Activated CD4-positive, alpha-beta T cell treated with anti-CD3 and anti-CD28 coated beads for 4 hours (primary cell): ENCODE results near the gene RASAL1.
A peak's percentile ranks its signal among the peaks of the same experiment; 100 is the strongest.

Experiments
- DNase-seq, 2 donors: peaks; one replicate each; pipeline ENCODE4 v3.0.0-alpha.2; 2020

The RASAL1 gene

DNA sequence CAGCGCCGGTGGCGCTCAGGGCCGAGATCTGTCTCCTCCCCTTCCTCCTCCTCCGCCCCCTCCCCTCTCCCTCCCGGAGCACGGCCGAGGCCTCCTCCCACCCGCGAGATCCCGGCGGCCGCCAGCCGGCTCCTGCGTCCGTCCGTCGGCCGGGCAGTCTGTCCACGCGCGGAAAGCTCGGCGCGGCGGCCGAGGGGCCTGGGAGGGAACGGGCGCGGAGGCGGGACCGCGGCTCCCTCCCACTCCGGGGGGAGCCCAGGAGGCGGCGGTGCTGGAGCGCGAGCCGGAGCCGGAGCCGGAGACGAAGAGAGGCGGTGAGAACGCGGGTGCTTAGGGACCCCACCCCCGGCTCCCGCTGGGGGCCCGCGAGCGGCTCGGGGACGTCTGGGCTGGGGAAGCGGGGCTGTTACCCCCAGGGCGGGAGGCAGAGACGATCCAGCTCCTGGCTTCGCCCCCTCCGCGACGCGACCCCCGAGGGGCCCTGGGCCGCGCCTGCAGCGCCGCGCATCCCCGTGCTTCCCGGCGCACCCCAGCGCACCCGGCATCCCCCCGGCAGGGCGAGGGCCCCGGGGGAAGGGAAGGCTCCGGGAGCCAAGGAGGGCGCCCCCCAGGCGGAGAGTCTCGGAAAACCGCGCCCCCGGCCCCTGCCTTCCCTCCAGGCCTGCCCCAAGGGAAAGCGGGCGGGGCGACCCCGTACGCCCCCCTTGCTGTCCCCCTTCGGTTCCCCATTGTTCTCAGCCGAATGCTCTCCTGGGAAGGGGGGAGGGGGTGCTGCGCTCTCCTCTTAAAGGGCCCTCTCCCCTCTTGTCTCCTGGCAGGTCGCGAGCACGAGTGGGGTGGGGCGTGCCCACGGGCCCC lies 78.7 kb downstream of the RASAL1 start, which contains the start of gene DTX1:
Gene DTX1 (plus strand): TSS at position 100 of the 858 bp plus-strand sequence. CDS start 1,463 bp downstream, outside the sequence.
- peak; percentile 44 to 53 for DNase-seq

DNA sequence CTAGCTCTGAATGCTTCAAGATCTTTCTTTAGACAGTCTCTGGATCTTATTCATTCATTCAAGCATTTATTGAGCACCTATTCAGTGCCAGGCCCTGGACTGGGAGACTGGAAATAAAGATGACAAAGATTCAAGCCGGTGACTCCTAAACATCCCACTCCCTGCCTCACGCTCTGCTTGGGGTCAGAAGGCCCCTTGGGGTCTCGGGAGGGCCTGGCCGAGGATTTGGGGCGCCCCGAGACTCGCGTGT lies 79.3 kb downstream of the RASAL1 start:
- DNase-seq = no peak

DNA sequence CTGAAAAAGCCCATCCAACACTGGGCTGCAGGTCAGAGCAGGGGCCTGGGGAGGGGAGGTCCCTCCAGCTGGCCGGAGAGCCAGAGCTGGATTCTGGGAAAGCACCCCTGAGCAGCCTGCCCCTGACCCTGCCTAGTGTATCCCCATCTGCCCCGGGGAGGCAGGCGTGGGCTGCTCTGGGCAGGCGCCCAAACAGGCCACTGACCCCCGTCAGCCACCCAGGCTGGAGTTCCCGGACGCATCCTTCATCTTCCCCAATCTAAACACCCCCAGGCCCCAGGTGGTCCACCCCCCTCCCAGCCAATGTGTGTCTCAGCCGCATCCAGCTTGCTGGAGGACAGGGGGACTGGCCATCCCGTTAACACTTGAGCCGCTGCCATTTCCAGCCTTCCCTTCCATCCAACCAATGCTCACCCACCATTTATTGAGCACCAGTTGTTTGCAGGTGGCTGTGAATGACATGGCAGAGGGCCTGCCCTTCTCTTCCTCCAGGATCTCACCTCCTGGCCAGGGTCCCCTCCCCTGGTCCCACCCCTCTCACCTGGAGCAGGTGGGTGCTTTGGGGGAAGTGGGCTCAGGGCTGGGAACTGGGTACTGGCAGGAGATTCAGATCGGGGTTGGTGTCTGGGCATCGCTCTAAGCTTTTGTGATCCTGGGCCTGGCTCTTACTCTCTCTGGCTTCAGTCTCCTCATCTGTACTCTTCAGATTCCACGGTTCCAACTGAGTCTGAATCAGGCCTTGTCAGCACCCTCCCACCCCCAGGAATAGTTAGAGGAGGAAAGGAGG lies 79.8 kb downstream of the RASAL1 start:
- DNase-seq = no peak

GRCh38 chr12:113054948-113055486 lies 80.5 kb downstream of the RASAL1 start:
- no peak for DNase-seq

GRCh38 chr12:113052326-113052725 lies 83.2 kb downstream of the RASAL1 start:
- DNase-seq = no peak

GRCh38 chr12:113051759-113052158 lies 83.8 kb downstream of the RASAL1 start:
- DNase-seq = no peak

DNA sequence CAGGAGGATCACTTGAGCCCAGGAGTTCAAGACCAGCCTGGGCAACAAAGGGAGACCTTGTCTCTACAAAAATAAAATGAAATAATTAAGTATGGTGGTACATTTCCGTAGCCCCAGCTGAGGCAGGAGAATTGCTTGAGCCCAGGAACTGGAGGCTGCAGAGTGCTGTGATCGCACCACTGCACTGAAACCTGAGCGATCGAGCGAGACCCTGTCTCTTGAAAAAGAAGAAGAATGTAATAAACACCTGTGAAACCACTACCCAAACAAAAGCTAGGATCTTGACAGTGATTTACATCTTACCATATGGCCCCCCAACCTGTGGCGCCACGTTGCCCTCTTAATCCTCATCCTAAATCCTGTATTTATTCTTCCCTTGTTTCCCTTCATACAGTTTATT lies 84.8 kb downstream of the RASAL1 start:
- no peak for DNase-seq

GRCh38 chr12:113049976-113050742 lies 85.4 kb downstream of the RASAL1 start:
- DNase-seq = no peak
